ENCODE data around the gene VPS13D. TPM values are rescaled to one million over a fixed set of nuclear protein-coding genes. Genes with fewer than 3 reads are reported as not detected.

Gene VPS13D
- total and polyA plus RNA-seq, 2 donors (not counting 3 experiments of a cell fraction or from before 2014, with no cell fraction given): 13.6 to 48.5 TPM

GRCh38 chr1:12246584-12246983 is 16.8 kb downstream of the VPS13D start:
- no peaks in the 10 kb centered on the region for H3K27me3 ChIP-seq (ENCODE audit: control insufficient read depth in 2 of 2, insufficient read depth in 2 of 2, low read length in 2 of 2)
- H3K27ac ChIP-seq (ENCODE audit: insufficient read depth, low read depth, low read length): no peak overlapping the region
- intact Hi-C loops (cut with micrococcal nuclease) (no loop called here), dilution Hi-C loops (cut with MboI; ENCODE audit: extremely low pct_ligation_motif_present, low sequenced_read_pairs) (no loop called here)
- H3K9me3 ChIP-seq (replicated peaks; ENCODE audit: control insufficient read depth, insufficient read depth, low read length): no peaks in the 10 kb centered on the region
- no peaks in the 10 kb centered on the region for H4K20me1 ChIP-seq (replicated peaks; ENCODE audit: control insufficient read depth, extremely low read depth, insufficient read depth, low read length)
- DNase-seq (ENCODE audit: low read depth, low spot score) (no peak), FAIRE-seq (no peak)
- CTCF ChIA-PET: interaction anchor here (1.2 to 1.7 kb wide), 2 partner anchors 12 to 122 kb away, joined by 5 to 9 read pairs; no protein-coding TSS in a partner anchor
- H3K9me1 ChIP-seq (replicated peaks; ENCODE audit: control insufficient read depth, extremely low read depth, insufficient read depth, low read length): no peaks in the 10 kb centered on the region
- H2AFZ ChIP-seq (ENCODE audit: low read depth, low read length): no peak overlapping the region
- no peaks in the 10 kb centered on the region for H3K4me1 ChIP-seq (ENCODE audit: control insufficient read depth, extremely low read depth, insufficient read depth, low read length)
- H3K79me2 ChIP-seq (ENCODE audit: control insufficient read depth, insufficient read depth, low read length): no peaks in the 10 kb centered on the region
- H3K9ac ChIP-seq (replicated peaks; ENCODE audit: extremely low read depth, insufficient read depth, low read length): no peak overlapping the region
- BruUV-seq (replicated peaks): no TSS peak
- H3K4me2 ChIP-seq (ENCODE audit: insufficient read depth, low read length): no peak overlapping the region
- no peak overlapping the region for H3K4me3 ChIP-seq (replicated peaks in 1 of 3; ENCODE audit: insufficient read depth in 1 of 3, low read depth in 1 of 3, low read length in 3 of 3)
- H3K36me3 ChIP-seq (ENCODE audit: control insufficient read depth in 2 of 2, extremely low read depth in 1 of 2, insufficient read depth in 2 of 2, low read length in 2 of 2): peaks cover 10 to 20% of the 10 kb centered on the region in 2 experiments
- TF ChIP-seq POLR2AphosphoS5 (IDR thresholded peaks at IDR 0.05; ENCODE audit: insufficient read depth, low read depth, low read length): no peak
- TF ChIP-seq GATA2 (IDR thresholded peaks at IDR 0.05; ENCODE audit: insufficient read depth, insufficient read length, low read depth, low read length): no peak
- no peak for TF ChIP-seq EZH2 (IDR thresholded peaks at IDR 0.05; ENCODE audit: borderline replicate concordance, low read depth, low read length, severe bottlenecking)
- TF ChIP-seq FOS (IDR thresholded peaks at IDR 0.05; ENCODE audit: borderline replicate concordance, insufficient read depth, low read length): no peak
- no peak for TF ChIP-seq MAX (IDR thresholded peaks at IDR 0.05; ENCODE audit: insufficient read depth, insufficient read length)
- TF ChIP-seq MYC (IDR thresholded peaks at IDR 0.05; ENCODE audit: low read depth, low read length): no peak
- TF ChIP-seq, protein P1, sequence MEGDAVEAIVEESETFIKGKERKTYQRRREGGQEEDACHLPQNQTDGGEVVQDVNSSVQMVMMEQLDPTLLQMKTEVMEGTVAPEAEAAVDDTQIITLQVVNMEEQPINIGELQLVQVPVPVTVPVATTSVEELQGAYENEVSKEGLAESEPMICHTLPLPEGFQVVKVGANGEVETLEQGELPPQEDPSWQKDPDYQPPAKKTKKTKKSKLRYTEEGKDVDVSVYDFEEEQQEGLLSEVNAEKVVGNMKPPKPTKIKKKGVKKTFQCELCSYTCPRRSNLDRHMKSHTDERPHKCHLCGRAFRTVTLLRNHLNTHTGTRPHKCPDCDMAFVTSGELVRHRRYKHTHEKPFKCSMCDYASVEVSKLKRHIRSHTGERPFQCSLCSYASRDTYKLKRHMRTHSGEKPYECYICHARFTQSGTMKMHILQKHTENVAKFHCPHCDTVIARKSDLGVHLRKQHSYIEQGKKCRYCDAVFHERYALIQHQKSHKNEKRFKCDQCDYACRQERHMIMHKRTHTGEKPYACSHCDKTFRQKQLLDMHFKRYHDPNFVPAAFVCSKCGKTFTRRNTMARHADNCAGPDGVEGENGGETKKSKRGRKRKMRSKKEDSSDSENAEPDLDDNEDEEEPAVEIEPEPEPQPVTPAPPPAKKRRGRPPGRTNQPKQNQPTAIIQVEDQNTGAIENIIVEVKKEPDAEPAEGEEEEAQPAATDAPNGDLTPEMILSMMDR (IDR thresholded peaks at IDR 0.05; ENCODE audit: extremely low read depth in 1 of 2, insufficient read depth in 1 of 2, low read depth in 1 of 2, low read length in 2 of 2): no peak
- no peak for TF ChIP-seq POLR2A (IDR thresholded peaks at IDR 0.05; ENCODE audit: low read depth, low read length)
- POLR2A ChIA-PET: no interaction called here

Data from endothelial cell of umbilical vein (primary cell).